ENCODE data around the gene CRACR2A.

The CRACR2A gene

GRCh38 chr12:3789838-3790237, 36.9 kb upstream of the CRACR2A start:
- TF ChIP-seq, protein P1, sequence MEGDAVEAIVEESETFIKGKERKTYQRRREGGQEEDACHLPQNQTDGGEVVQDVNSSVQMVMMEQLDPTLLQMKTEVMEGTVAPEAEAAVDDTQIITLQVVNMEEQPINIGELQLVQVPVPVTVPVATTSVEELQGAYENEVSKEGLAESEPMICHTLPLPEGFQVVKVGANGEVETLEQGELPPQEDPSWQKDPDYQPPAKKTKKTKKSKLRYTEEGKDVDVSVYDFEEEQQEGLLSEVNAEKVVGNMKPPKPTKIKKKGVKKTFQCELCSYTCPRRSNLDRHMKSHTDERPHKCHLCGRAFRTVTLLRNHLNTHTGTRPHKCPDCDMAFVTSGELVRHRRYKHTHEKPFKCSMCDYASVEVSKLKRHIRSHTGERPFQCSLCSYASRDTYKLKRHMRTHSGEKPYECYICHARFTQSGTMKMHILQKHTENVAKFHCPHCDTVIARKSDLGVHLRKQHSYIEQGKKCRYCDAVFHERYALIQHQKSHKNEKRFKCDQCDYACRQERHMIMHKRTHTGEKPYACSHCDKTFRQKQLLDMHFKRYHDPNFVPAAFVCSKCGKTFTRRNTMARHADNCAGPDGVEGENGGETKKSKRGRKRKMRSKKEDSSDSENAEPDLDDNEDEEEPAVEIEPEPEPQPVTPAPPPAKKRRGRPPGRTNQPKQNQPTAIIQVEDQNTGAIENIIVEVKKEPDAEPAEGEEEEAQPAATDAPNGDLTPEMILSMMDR (conservative IDR thresholded peaks at IDR 0.05): no peak
- peak overlapping the region; percentile 85; the same call in 1 of the 2 replicates for H3K27ac ChIP-seq

- H3K27ac ChIP-seq: no peak overlapping the region
- TF ChIP-seq, protein P1 (conservative IDR thresholded peaks at IDR 0.05): peak; percentile 90
Measured at GRCh38 chr12:3777206-3777809, 24.4 kb upstream of the CRACR2A start.

DNA sequence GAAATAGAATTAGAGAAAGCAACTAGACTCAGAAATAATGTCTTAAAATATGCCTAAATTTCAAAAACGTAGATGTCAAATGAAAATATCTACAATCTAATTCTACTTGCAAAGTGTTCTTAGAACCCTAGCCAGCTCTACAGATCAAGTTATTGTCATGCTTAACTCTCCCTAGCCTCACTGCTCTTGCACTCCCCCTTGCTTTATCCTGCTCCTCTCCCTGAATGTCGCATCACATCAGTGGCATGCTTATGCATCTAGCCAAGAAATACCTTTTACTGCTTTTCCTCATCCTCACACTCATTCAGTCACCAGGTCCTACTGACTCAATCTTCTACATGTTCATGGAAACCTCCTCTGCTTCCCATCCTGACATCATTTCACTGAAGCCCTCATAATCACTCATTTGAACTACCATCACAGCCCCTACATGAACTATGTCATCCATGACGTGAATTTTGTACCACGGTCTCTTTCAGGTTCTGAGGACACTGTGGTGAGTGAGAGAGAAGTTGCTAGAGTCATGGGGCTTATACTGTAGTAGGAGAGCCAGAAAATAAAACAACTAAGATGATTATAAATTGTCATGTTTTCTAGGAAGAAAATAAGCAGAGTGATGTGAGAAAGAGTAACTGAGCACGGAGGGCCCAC, 22.6 kb upstream of the CRACR2A start:
- TF ChIP-seq, protein P1 (conservative IDR thresholded peaks at IDR 0.05): no peak
- no peak overlapping the region for H3K27ac ChIP-seq

DNA sequence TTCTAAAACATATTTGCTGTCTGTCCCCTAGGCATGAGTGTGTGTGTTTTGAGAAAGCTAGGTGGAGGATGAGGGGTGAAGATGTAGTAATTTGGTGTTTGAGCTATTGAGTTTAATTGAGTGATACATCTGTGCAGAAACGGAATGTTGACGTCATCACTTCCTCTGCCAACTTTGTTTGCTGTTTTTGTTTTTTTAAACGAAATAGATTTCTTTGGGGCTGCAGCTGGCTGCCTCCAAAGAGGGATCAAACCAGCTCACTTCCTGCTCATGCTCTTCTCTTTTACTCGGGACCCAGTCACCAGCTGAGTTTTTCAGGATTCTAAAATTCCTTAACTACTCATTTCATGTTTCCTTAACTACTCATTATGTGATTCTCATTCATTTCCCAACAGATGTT, 19.5 kb upstream of the CRACR2A start:
- H3K27ac ChIP-seq: no peak overlapping the region
- TF ChIP-seq, protein P1 (conservative IDR thresholded peaks at IDR 0.05): no peak

GRCh38 chr12:3771853-3772252, 18.9 kb upstream of the CRACR2A start:
- H3K27ac ChIP-seq: no peak overlapping the region
- TF ChIP-seq, protein P1 (conservative IDR thresholded peaks at IDR 0.05): no peak

DNA sequence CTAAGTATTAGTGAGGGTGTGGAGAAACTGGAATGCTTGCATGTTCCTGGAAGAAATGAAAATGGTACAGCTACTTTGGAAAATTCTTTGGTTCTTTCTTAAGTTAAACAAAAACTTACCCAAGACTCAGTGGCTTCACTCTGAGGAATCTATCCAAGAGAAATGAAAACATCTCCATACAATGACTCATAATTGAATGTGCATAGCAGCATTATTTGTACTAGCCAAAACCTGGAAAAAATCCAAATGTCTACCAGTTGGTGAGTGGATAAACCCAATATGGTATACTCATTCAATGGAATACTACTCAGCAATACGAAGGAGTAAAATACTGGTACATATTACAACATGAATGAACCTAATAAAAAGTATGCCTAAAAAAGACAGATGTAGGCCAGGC, 18.0 kb upstream of the CRACR2A start:
- H3K27ac ChIP-seq: no peak overlapping the region
- TF ChIP-seq, protein P1 (conservative IDR thresholded peaks at IDR 0.05): no peak

GRCh38 chr12:3768911-3769447, 16.1 kb upstream of the CRACR2A start:
- no peak overlapping the region for H3K27ac ChIP-seq
- TF ChIP-seq, protein P1 (conservative IDR thresholded peaks at IDR 0.05): no peak
